Thyroid gland (tissue), 4 donors: ENCODE data around the gene NRN1. TPM values are rescaled to one million over a fixed set of nuclear protein-coding genes. Genes with fewer than 3 reads are reported as not detected.
A peak's percentile ranks its signal among the peaks of the same experiment; 100 is the strongest.

Experiments used
- DNase-seq, 2 donors: peaks; one replicate each; pipeline ENCODE4 v3.0.0-alpha.2; 2019
- H3K27ac ChIP-seq, 3 donors: fragments of 200-600 bp; sonication (generic); 1 replicate in 2 of 3; 2 replicates in 1 of 3; pipeline ENCODE4 v1.5.1; 2016 to 2019; ENCODE audit warnings: mild to moderate bottlenecking in 1 of 3, moderate library complexity in 1 of 3
- H3K27me3 ChIP-seq: fragments of 200-600 bp; sonication (generic); one replicate; pipeline ENCODE4 v1.5.1; 2019
- H3K36me3 ChIP-seq, 2 donors: fragments of 200-600 bp; sonication (generic); one replicate each; pipeline ENCODE4 v1.5.1; 2016 to 2019
- H3K4me1 ChIP-seq, 2 donors: fragments of 200-600 bp; sonication (generic); one replicate each; pipeline ENCODE4 v1.5.1; 2017 to 2019
- H3K4me3 ChIP-seq, 3 donors: fragments of 200-600 bp; sonication (generic); replicated peaks in 1 of 3; 1 replicate in 2 of 3; 2 replicates in 1 of 3; pipeline ENCODE4 v1.5.1; 2016; ENCODE audit warnings: mild to moderate bottlenecking in 1 of 3
- H3K9me3 ChIP-seq: fragments of 200-600 bp; sonication (generic); one replicate; pipeline ENCODE4 v1.5.1; 2017
- POLR2A ChIP-seq, 2 donors: fragments of 450-650 bp; IDR thresholded peaks; one replicate each; pipeline ENCODE4 v1.6.1; 2017; ENCODE audit warnings: antibody characterized with exemption in 2 of 2, mild to moderate bottlenecking in 2 of 2, moderate library complexity in 1 of 2
- WGBS, 2 donors: methylation state at CpG; one replicate each; pipeline ENCODE4 v1.1.5; 2017; 5-methylcytosine and 5-hydroxymethylcytosine counted together
- intact Hi-C: fragments of 100-400 bp; cut with DNase I; formaldehyde crosslinking; loops from one replicate; pipeline ENCODE4 v1.15.1; 2023
- total RNA-seq, 4 donors: library from RNA; depleted of rRNA; stranded (reverse); fragments of >200 nt; gene quantifications; one replicate each; pipeline ENCODE4 v1.2.3, GENCODE V29; 2016
- TF ChIP-seq, protein P1 (sequence below), 6 experiments: fragments of 200-600 bp in 3 of 6; fragments of 450-650 bp in 3 of 6; sonication (generic) in 3 of 6; IDR thresholded peaks; one replicate each; pipeline ENCODE4 v1.5.1; 2016 to 2019; ENCODE audit warnings: antibody characterized with exemption in 6 of 6, mild to moderate bottlenecking in 2 of 6, inconsistent platforms in 1 of 6, moderate library complexity in 1 of 6

The NRN1 gene
- total RNA-seq, 4 donors from 2014 or later = 1.1 to 10.3 (median 6.2) TPM

DNA sequence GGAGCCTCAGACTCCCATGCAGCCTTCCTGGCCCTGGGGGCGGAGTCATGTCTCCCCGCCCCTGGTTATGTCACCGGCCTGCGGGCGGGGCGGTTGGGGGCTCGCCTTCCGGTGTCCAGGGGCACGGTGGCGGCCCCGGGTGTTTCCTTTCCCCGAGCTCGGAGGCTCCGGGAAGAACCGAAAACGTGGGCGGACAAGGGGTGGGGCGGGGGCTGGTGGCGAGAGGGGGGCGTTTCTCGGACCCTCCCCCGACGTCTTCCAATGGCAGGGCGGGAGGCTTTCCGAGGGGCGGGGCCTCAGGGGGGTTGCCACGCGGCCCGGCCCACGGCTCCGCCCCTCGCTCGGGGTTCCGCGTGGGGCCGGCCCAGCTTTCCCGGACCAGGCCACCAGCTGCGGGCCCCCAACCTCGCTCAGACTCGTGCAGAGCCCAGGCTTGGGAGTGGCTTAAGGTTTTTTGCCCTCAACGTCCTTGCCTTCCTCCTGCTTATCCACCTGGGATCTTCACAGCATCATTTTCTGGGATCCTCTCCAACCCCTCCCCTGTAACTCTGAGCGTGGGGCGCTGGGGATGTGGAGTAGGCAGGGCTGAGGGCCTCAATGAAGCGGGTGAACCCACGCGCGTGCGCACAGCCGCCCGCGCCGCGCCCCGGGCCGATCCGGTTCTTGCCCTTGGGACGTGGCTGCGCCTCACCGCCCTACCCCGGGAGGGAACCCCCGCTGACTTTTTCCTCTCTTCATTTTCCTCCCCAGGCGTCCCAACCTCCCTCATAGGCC, 2.1 kb upstream of the NRN1 start:
- peaks cover 50% of the 10 kb centered on the region for H3K27me3 ChIP-seq
- H3K4me3 ChIP-seq = peak overlapping the region in 1 of 3 donors; percentile 21
- TF ChIP-seq, protein P1, sequence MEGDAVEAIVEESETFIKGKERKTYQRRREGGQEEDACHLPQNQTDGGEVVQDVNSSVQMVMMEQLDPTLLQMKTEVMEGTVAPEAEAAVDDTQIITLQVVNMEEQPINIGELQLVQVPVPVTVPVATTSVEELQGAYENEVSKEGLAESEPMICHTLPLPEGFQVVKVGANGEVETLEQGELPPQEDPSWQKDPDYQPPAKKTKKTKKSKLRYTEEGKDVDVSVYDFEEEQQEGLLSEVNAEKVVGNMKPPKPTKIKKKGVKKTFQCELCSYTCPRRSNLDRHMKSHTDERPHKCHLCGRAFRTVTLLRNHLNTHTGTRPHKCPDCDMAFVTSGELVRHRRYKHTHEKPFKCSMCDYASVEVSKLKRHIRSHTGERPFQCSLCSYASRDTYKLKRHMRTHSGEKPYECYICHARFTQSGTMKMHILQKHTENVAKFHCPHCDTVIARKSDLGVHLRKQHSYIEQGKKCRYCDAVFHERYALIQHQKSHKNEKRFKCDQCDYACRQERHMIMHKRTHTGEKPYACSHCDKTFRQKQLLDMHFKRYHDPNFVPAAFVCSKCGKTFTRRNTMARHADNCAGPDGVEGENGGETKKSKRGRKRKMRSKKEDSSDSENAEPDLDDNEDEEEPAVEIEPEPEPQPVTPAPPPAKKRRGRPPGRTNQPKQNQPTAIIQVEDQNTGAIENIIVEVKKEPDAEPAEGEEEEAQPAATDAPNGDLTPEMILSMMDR (IDR thresholded peaks at IDR 0.05) = no peak
- TF ChIP-seq POLR2A (IDR thresholded peaks at IDR 0.05) = no peak
- peaks cover 16 to 37% of the 10 kb centered on the region in 2 donors for H3K4me1 ChIP-seq
- H3K36me3 ChIP-seq = no peaks in the 10 kb centered on the region
- peak overlapping the region in 1 of 3 donors; percentile 43 for H3K27ac ChIP-seq
- no peaks in the 10 kb centered on the region for H3K9me3 ChIP-seq
- intact Hi-C loops = no loop called here
- 2 to 4% methylated on average over 20 to 45 of the region's 62 CpGs for WGBS, 2 donors
- DNase-seq = peak; percentile 22 to 30

- intact Hi-C loops = no loop called here
- TF ChIP-seq, protein P1 (IDR thresholded peaks at IDR 0.05) = no peak
- TF ChIP-seq POLR2A (IDR thresholded peaks at IDR 0.05) = no peak
- 4 to 7% methylated on average over 14 to 18 of the region's 18 CpGs for WGBS, 2 donors
- peak overlapping the region in 1 of 3 donors; percentile 21 for H3K4me3 ChIP-seq
- H3K27ac ChIP-seq = peak overlapping the region in 1 of 3 donors; percentile 0
- H3K27me3 ChIP-seq = peaks cover 56% of the 10 kb centered on the region
- no peak for DNase-seq
- H3K36me3 ChIP-seq = no peaks in the 10 kb centered on the region
- peaks cover 16 to 43% of the 10 kb centered on the region in 2 donors for H3K4me1 ChIP-seq
- no peaks in the 10 kb centered on the region for H3K9me3 ChIP-seq
Observed at GRCh38 chr6:6008089-6008647, 1.4 kb upstream of the NRN1 start.

- no peaks in the 10 kb centered on the region for H3K9me3 ChIP-seq
- DNase-seq = no peak
- H3K27ac ChIP-seq = peak overlapping the region in 2 of 3 donors; percentile 3 to 55
- H3K36me3 ChIP-seq = no peaks in the 10 kb centered on the region
- H3K27me3 ChIP-seq = peaks cover 61% of the 10 kb centered on the region
- H3K4me3 ChIP-seq = peak overlapping the region in 1 of 3 donors; percentile 29
- TF ChIP-seq POLR2A (IDR thresholded peaks at IDR 0.05) = no peak
- TF ChIP-seq, protein P1 (IDR thresholded peaks at IDR 0.05) = no peak
- intact Hi-C loops = no loop called here
- H3K4me1 ChIP-seq = peaks cover 16 to 49% of the 10 kb centered on the region in 2 donors
- WGBS, 2 donors = 4 to 6% methylated on average over 24 to 49 of the region's 57 CpGs
Observed at GRCh38 chr6:6007366-6008088, 802 bp upstream of the NRN1 start.

GRCh38 chr6:6006006-6006427, 708 bp downstream of the NRN1 start:
- H3K4me3 ChIP-seq = peak overlapping the region in 1 of 3 donors; percentile 29
- no peaks in the 10 kb centered on the region for H3K9me3 ChIP-seq
- DNase-seq = no peak
- no peaks in the 10 kb centered on the region for H3K36me3 ChIP-seq
- H3K27me3 ChIP-seq = peaks cover 71% of the 10 kb centered on the region
- H3K4me1 ChIP-seq = peaks cover 16 to 49% of the 10 kb centered on the region in 2 donors
- intact Hi-C loops = no loop called here
- TF ChIP-seq POLR2A (IDR thresholded peaks at IDR 0.05) = no peak
- TF ChIP-seq, protein P1 (IDR thresholded peaks at IDR 0.05) = no peak
- peak overlapping the region in 1 of 3 donors; percentile 34 for H3K27ac ChIP-seq
- WGBS, 2 donors = 6 to 10% methylated on average over 10 of the region's 10 CpGs
